HG03439 (cell line): Measurements from ENCODE around the gene MINDY2.
"Not testable (repeated sequence)": the region's sequence is repeated elsewhere in the genome, so short reads cannot be mapped to it uniquely, and the experiment has no call there.

Source experiments
- ATAC-seq: cut with Tn5 transposase; IDR thresholded peaks from one replicate; pipeline ENCODE4 v1.9.1; 2021; ENCODE audit warnings: mild to moderate bottlenecking, moderate library complexity; ENCODE audit not compliant: unreplicated experiment

Gene MINDY2

GRCh38 chr15:58749532-58750337 lies 21.4 kb upstream of the MINDY2 start, which contains the start of gene ADAM10:
TSS of gene ADAM10 (minus strand) at chr15:58749707. CDS start at chr15:58749534, 173 bp downstream.
- peak; percentile 77 for ATAC-seq

GRCh38 chr15:58752716-58753115 lies 18.4 kb upstream of the MINDY2 start:
- no peak for ATAC-seq

GRCh38 chr15:58755350-58755749 lies 15.8 kb upstream of the MINDY2 start:
- no peak for ATAC-seq

- ATAC-seq = no peak
Measured at GRCh38 chr15:58755956-58756355, 15.1 kb upstream of the MINDY2 start.

- ATAC-seq = no peak
Measured at GRCh38 chr15:58758141-58758540, 13.0 kb upstream of the MINDY2 start.

GRCh38 chr15:58760385-58761009 lies 10.6 kb upstream of the MINDY2 start:
- no peak for ATAC-seq

- ATAC-seq = no peak
Measured at GRCh38 chr15:58761010-58761388, 10.1 kb upstream of the MINDY2 start.

- ATAC-seq = no peak
Measured at GRCh38 chr15:58762285-58762684, 8.8 kb upstream of the MINDY2 start.

- no peak for ATAC-seq
Measured at GRCh38 chr15:58762731-58763130, 8.4 kb upstream of the MINDY2 start.

- ATAC-seq = no peak
Measured at GRCh38 chr15:58764468-58764867, 6.6 kb upstream of the MINDY2 start.

GRCh38 chr15:58766290-58766689 lies 4.8 kb upstream of the MINDY2 start:
- no peak for ATAC-seq

GRCh38 chr15:58768601-58769004 lies 2.5 kb upstream of the MINDY2 start:
- not testable (repeated sequence) for ATAC-seq

- ATAC-seq = peak; percentile 18
Measured at GRCh38 chr15:58770519-58770856, 614 bp upstream of the MINDY2 start.

- ATAC-seq = peak; percentile 17
Measured at GRCh38 chr15:58771621-58772250, 634 bp downstream of the MINDY2 start.

GRCh38 chr15:58773024-58773423 lies 1.9 kb downstream of the MINDY2 start:
- ATAC-seq = no peak

GRCh38 chr15:58775402-58775801 lies 4.3 kb downstream of the MINDY2 start:
- ATAC-seq = no peak

- ATAC-seq = no peak
Measured at GRCh38 chr15:58777107-58777506, 6.0 kb downstream of the MINDY2 start.

- no peak for ATAC-seq
Measured at GRCh38 chr15:58779554-58779953, 8.5 kb downstream of the MINDY2 start.

GRCh38 chr15:58785355-58785754 lies 14.3 kb downstream of the MINDY2 start:
- no peak for ATAC-seq

GRCh38 chr15:58788056-58788710 lies 17.1 kb downstream of the MINDY2 start:
- no peak for ATAC-seq

- ATAC-seq = no peak
Measured at GRCh38 chr15:58793862-58794261, 22.8 kb downstream of the MINDY2 start.
